ENCODE data around the gene C6orf120.
A peak's percentile ranks its signal among the peaks of the same experiment; 100 is the strongest.

C6orf120 gene

GRCh38 chr6:169701954-169702839 is at the start of gene C6orf120, which contains the start of gene WDR27:
C6orf120 (plus strand) TSS chr6:169702126; CDS start chr6:169702460, 334 bp downstream.
WDR27 (minus strand) TSS chr6:169702029; CDS start chr6:169689005, 13,024 bp downstream.
- peak within 1 kb of the TSS; percentile 76 for H3K4me3 ChIP-seq (ENCODE audit: low read depth, low read length)
- TF ChIP-seq CTCF (IDR thresholded peaks at IDR 0.05; ENCODE audit: borderline replicate concordance, insufficient read depth, low read depth, low read length): no peak

DNA sequence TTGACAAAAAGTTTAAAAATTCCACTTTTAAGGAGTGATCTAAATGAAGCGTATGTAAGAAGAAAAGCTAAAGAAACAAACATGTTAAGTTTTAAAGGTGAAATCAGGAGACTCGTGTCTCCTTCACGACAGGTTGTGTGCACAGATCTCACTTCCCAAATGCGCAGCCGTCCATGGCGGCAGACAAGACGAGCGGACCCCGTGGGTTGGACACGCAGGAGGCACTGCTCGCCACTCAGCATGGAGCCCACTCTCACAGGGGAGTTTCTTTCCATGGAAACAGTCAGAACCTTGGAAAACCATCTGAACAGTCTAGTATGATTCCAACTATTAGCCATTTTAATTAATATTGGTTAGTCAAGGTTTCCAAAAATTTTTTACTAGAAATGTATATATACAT is 49.0 kb upstream of the C6orf120 start:
- no peak for TF ChIP-seq CTCF (IDR thresholded peaks at IDR 0.05; ENCODE audit: borderline replicate concordance, insufficient read depth, low read depth, low read length)
- H3K4me3 ChIP-seq (ENCODE audit: low read depth, low read length): no peak overlapping the region

GRCh38 chr6:169653691-169654090 is 48.2 kb upstream of the C6orf120 start:
- no peak for TF ChIP-seq CTCF (IDR thresholded peaks at IDR 0.05; ENCODE audit: borderline replicate concordance, insufficient read depth, low read depth, low read length)
- no peak overlapping the region for H3K4me3 ChIP-seq (ENCODE audit: low read depth, low read length)

GRCh38 chr6:169654598-169655391 is 47.1 kb upstream of the C6orf120 start:
- no peak for TF ChIP-seq CTCF (IDR thresholded peaks at IDR 0.05; ENCODE audit: borderline replicate concordance, insufficient read depth, low read depth, low read length)
- H3K4me3 ChIP-seq (ENCODE audit: low read depth, low read length): peak overlapping the region; percentile 32

DNA sequence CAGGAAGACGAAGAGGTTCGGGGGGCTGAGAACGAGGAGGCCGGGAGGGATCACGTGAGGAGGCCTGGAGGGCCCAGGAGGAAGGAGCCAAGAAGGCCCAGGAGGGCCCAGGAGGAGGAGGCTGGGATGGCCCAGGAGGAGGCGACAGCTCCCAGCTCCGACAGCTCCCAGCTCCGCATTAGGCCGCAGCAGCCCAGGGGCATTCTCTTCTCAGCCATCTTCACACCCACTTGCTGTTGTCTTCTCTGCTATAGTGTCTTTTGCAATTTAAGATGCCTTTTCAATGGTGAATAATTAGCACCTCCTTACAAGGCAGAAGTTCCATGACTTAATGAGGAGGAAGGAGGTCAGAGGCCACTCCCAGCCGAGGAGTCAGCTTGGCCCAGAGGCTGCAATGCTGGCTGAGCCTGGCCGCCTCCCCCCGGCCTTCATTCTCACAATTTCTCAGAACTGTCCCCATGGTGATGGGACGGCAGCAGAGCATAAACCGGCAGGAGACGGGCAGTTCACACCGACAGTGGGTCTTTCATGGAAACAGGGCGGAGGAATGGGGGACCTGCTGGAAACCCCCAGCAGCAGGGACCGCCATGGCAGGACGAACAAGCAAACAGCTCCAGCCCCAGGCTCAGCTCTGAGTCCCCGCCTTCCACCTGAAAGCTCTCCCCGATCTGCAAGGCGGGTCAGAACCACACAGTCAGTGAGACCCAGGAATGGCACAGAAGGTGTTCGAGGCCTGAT is 45.2 kb upstream of the C6orf120 start:
- TF ChIP-seq CTCF (IDR thresholded peaks at IDR 0.05; ENCODE audit: borderline replicate concordance, insufficient read depth, low read depth, low read length): no peak

DNA sequence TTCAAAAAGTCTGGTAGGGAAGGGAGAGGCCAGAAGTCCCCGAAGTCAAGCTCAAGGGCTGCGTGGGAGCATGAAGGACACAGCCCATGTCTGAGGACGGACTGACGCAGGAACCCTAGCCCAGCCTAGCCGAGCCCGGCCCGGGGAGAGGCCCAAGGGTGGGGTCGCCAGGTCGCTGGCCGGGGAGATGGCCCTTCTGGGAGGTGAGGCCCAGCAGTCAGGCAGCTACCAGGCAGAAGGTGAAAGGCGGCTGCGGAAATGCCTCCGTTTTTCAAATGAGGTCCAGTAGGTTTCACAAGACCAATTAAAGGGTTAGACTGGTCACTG is 44.7 kb upstream of the C6orf120 start:
- H3K4me3 ChIP-seq (ENCODE audit: low read depth, low read length): no peak overlapping the region

More for the DNA sequence above, 45.2 kb upstream of the C6orf120 start:
- no peak overlapping the region for H3K4me3 ChIP-seq (ENCODE audit: low read depth, low read length)

More for the DNA sequence above, 44.7 kb upstream of the C6orf120 start:
- TF ChIP-seq CTCF (IDR thresholded peaks at IDR 0.05; ENCODE audit: borderline replicate concordance, insufficient read depth, low read depth, low read length): no peak

Data from GM12875 (cell line).